Measurements from ENCODE around the gene EWSR1. TPM values are rescaled to one million over a fixed set of nuclear protein-coding genes. Genes with fewer than 3 reads are reported as not detected.
A peak's percentile ranks its signal among the peaks of the same experiment; 100 is the strongest.

EWSR1 gene
- total and polyA plus RNA-seq, 7 donors: 78.5 to 230 (median 152) TPM

GRCh38 chr22:29255064-29255621 is 12.9 kb upstream of the EWSR1 start:
- H3K4me3 ChIP-seq: no peak overlapping the region
- no peaks in the 10 kb centered on the region for H3K4me1 ChIP-seq
- H3K9me3 ChIP-seq: no peaks in the 10 kb centered on the region
- ATAC-seq (no peak), DNase-seq (no peak)
- WGBS, 3 donors: 94 to 96% (median 95%) methylated on average over 11 of the region's 11 CpGs
- H3K27me3 ChIP-seq (ENCODE audit: insufficient read depth in 3 of 3, low read length in 2 of 3): no peaks in the 10 kb centered on the region
- TF ChIP-seq CTCF (IDR thresholded peaks at IDR 0.05): no peak
- intact Hi-C loops (cut with DNase I): no loop called here
- no peak overlapping the region for H3K27ac ChIP-seq
- peaks cover 0 to 9% of the 10 kb centered on the region in 2 donors for H3K36me3 ChIP-seq (ENCODE audit: insufficient read depth in 1 of 2, low read depth in 1 of 2)

- Histone ChIP-seq H3K4me1 (no peaks in the 10 kb centered on the region), H3K36me3 (ENCODE audit: insufficient read depth in 1 of 2, low read depth in 1 of 2) (peaks cover 0 to 15% of the 10 kb centered on the region in 2 donors), H3K9me3 (no peaks in the 10 kb centered on the region), H3K27me3 (ENCODE audit: insufficient read depth in 3 of 3, low read length in 2 of 3) (no peaks in the 10 kb centered on the region), H3K27ac (no peak overlapping the region), H3K4me3 (no peak overlapping the region)
- ATAC-seq (no peak), DNase-seq (no peak)
- 85 to 89% (median 88%) methylated on average over 8 of the region's 8 CpGs for WGBS, 3 donors
- TF ChIP-seq CTCF (IDR thresholded peaks at IDR 0.05): no peak
- intact Hi-C loops (cut with DNase I): no loop called here
Measured at GRCh38 chr22:29256606-29257325, 11.3 kb upstream of the EWSR1 start.

GRCh38 chr22:29257751-29258181 is 10.3 kb upstream of the EWSR1 start:
- intact Hi-C loops (cut with DNase I): no loop called here
- ATAC-seq: peak in 3 of 4 donors; percentile 9 to 36 (median 21)
- WGBS, 3 donors: 41 to 80% (median 53%) methylated on average over 8 of the region's 8 CpGs

GRCh38 chr22:29258407-29259252 is 9.4 kb upstream of the EWSR1 start:
- 89 to 95% (median 92%) methylated on average over 17 of the region's 17 CpGs for WGBS, 3 donors
- Histone ChIP-seq H3K4me1 (peaks cover 5% of the 10 kb centered on the region), H3K27ac (no peak overlapping the region), H3K36me3 (ENCODE audit: insufficient read depth in 1 of 2, low read depth in 1 of 2) (peaks cover 0 to 21% of the 10 kb centered on the region in 2 donors), H3K27me3 (ENCODE audit: insufficient read depth in 3 of 3, low read length in 2 of 3) (no peaks in the 10 kb centered on the region), H3K4me3 (no peak overlapping the region), H3K9me3 (no peaks in the 10 kb centered on the region)
- intact Hi-C loops (cut with DNase I): no loop called here
- ATAC-seq (no peak), DNase-seq (no peak)
- TF ChIP-seq CTCF (IDR thresholded peaks at IDR 0.05): no peak

More at GRCh38 chr22:29257751-29258181, 10.3 kb upstream of the EWSR1 start:
- no peak overlapping the region for H3K27ac ChIP-seq
- no peak overlapping the region for H3K4me3 ChIP-seq
- DNase-seq: no peak
- TF ChIP-seq CTCF (IDR thresholded peaks at IDR 0.05): no peak
- H3K36me3 ChIP-seq (ENCODE audit: insufficient read depth in 1 of 2, low read depth in 1 of 2): peaks cover 0 to 20% of the 10 kb centered on the region in 2 donors
- H3K27me3 ChIP-seq (ENCODE audit: insufficient read depth in 3 of 3, low read length in 2 of 3): no peaks in the 10 kb centered on the region
- no peaks in the 10 kb centered on the region for H3K4me1 ChIP-seq
- no peaks in the 10 kb centered on the region for H3K9me3 ChIP-seq

Data from psoas muscle (tissue), 8 donors.